AG04450 (cell line): ENCODE data around the gene ZNF100. TPM values are rescaled to one million over a fixed set of nuclear protein-coding genes. Genes with fewer than 3 reads are reported as not detected.
A peak's percentile ranks its signal among the peaks of the same experiment; 100 is the strongest.
"Not testable (repeated sequence)": the region's sequence is repeated elsewhere in the genome, so short reads cannot be mapped to it uniquely, and the experiment has no call there.

Experiments
- CTCF ChIA-PET: fragments of 300-600, 350-600 bp; formaldehyde crosslinking; extraction: SDS; loops from one replicate; lab custom pipeline; 2022; ENCODE audit warnings: antibody characterized with exemption, inconsistent platforms; lab: Charles Lee
- POLR2A ChIA-PET: fragments of 350-600 bp; formaldehyde crosslinking; extraction: SDS; loops from one replicate; lab custom pipeline; 2021; ENCODE audit warnings: antibody characterized with exemption, inconsistent platforms; lab: Yijun Ruan, JAX
- DNase-seq: peaks from one replicate; pipeline ENCODE4 v3.0.0-alpha.2; 2011; ENCODE audit warnings: low read depth, low spot score
- H3K27ac ChIP-seq: one replicate; pipeline ENCODE4 v1.5.1; 2012; ENCODE audit warnings: low read depth, low read length, control low read depth
- H3K27me3 ChIP-seq: one replicate; pipeline ENCODE4 v1.6.0; 2012; ENCODE audit warnings: low read length; ENCODE audit not compliant: control insufficient read depth, insufficient read depth
- H3K4me3 ChIP-seq: 2 replicates; pipeline ENCODE4 v1.5.1; 2011; ENCODE audit warnings: mild to moderate bottlenecking, low read depth, low read length, control low read depth
- H3K9me3 ChIP-seq: 2 replicates; pipeline ENCODE4 v1.5.1; 2012; ENCODE audit warnings: low read length; ENCODE audit not compliant: control insufficient read depth, insufficient read depth
- polyA plus RNA-seq: library from polyadenylated mRNA; depleted of rRNA; stranded (reverse); fragments of >200 nt; gene quantifications from 2 replicates; pipeline ENCODE4 v1.2.3, GENCODE V29; 2011
- TF ChIP-seq, protein P1 (sequence below): IDR thresholded peaks from 2 replicates; pipeline ENCODE4 v1.5.1; 2011; ENCODE audit warnings: low read depth, low read length, control low read depth, inconsistent platforms

The ZNF100 gene
- polyA plus RNA-seq, 1 experiment, result 3.0 TPM

DNA sequence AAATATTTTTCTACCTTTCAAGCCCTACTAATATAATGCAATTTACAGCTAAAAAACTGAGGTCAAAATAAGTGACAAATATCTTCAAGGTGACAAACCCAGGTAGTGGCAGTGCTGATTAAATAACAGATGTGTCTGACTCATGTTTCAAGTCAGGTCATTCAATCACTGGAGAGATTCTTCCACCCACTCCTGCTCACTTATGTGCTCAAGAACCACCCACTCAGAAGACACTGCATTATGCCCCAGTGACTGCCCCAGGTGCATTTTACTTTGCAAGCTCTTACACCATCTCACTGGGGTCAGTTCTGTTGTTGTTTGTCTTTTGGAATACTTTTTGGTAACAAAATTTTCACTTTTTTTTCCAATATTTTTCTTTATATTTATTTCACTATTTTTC lies 2.2 kb downstream of the ZNF100 start:
- no peak overlapping the region for H3K27ac ChIP-seq
- H3K27me3 ChIP-seq, result no peaks in the 10 kb centered on the region
- no peak overlapping the region for H3K4me3 ChIP-seq
- no peak for DNase-seq
- H3K9me3 ChIP-seq, result peaks cover 9% of the 10 kb centered on the region
- POLR2A ChIA-PET, result no interaction called here
- TF ChIP-seq, protein P1, sequence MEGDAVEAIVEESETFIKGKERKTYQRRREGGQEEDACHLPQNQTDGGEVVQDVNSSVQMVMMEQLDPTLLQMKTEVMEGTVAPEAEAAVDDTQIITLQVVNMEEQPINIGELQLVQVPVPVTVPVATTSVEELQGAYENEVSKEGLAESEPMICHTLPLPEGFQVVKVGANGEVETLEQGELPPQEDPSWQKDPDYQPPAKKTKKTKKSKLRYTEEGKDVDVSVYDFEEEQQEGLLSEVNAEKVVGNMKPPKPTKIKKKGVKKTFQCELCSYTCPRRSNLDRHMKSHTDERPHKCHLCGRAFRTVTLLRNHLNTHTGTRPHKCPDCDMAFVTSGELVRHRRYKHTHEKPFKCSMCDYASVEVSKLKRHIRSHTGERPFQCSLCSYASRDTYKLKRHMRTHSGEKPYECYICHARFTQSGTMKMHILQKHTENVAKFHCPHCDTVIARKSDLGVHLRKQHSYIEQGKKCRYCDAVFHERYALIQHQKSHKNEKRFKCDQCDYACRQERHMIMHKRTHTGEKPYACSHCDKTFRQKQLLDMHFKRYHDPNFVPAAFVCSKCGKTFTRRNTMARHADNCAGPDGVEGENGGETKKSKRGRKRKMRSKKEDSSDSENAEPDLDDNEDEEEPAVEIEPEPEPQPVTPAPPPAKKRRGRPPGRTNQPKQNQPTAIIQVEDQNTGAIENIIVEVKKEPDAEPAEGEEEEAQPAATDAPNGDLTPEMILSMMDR, result no peak
- CTCF ChIA-PET, result no interaction called here

DNA sequence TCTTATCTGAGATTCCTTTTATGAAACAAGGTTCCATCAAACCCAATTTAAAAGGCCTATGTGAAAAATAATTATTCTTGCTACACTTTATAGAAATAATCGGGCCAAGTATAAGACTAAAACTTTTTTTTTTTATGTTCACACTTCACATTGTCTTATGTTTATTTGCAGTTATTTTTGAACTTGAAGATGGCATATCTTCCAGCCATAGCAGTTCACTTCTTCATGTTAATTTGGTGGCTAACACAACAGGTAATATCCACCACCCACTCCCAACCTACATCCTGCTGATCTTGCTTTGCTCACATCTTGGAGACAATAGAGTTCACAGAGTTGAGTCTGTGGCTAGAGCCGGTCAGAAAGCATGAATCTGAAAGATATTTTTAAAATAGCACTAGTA lies 5.8 kb downstream of the ZNF100 start:
- H3K9me3 ChIP-seq, H3K27ac ChIP-seq, CTCF ChIA-PET, DNase-seq, H3K4me3 ChIP-seq, POLR2A ChIA-PET, H3K27me3 ChIP-seq: not testable (repeated sequence)

DNA sequence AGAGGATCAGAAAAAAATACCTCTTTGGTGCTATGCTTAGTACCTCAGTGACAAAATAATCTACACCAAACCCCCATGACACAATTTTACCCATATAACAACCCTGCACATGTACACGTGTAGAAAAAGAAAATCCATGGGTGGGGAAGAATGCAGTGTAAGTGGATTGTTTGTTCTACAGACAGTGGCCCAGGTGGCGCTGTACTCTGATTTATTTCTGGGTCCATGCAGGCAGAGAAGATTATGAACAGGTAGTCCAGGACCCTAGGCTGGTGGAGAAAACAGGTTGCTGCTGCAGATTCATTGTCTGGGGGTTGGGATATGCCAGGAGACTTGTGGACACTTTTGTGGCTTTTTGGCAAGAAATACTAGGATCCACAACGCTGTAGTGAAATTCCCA lies 9.1 kb downstream of the ZNF100 start:
- Histone ChIP-seq H3K9me3 (peaks cover 7% of the 10 kb centered on the region), H3K27me3 (no peaks in the 10 kb centered on the region), H3K4me3 (no peak overlapping the region), H3K27ac (peak overlapping the region; percentile 11)
- CTCF ChIA-PET, result no interaction called here
- no peak for DNase-seq
- TF ChIP-seq, protein P1, result no peak
- POLR2A ChIA-PET, result no interaction called here

DNA sequence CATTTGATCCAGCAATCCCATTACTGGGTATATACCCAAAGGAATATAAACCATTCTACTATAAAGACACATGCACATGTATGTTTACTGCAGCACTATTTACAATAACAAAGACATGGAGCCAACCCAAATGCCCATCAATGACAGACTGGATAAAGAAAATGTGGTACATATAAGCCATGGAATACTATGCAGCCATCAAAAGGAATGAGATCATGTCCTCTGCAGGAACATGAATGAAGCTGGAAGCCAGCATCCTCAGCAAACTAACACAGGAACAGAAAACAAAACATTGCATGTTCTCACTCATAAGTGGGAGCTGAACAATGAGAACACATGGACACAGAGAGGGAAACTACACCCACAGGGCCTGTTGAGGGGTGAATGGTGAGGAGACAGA lies 11.8 kb downstream of the ZNF100 start:
- H3K9me3 ChIP-seq, result peaks cover 11% of the 10 kb centered on the region
- H3K4me3 ChIP-seq, POLR2A ChIA-PET, H3K27me3 ChIP-seq, CTCF ChIA-PET, H3K27ac ChIP-seq, DNase-seq: not testable (repeated sequence)

DNA sequence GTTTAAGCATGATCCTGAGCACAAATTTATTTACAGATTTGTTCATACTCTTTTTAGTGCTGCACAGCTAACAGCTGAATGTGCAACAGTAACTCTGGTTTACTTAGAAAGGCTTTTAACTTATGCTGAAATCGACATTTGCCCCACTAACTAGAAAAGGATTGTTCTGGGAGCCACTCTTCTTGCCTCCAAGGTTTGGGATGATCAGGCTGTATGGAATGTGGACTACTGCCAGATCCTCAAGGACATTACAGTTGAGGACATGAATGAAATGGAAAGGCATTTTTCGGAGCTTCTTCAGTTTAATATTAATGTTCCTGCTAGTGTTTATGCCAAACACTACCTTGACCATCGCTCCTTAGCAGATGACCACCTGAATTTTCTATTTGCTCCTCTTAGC lies 16.0 kb downstream of the ZNF100 start:
- TF ChIP-seq, protein P1, result no peak
- CTCF ChIA-PET, result no interaction called here
- no peak for DNase-seq
- Histone ChIP-seq H3K9me3 (peaks cover 12% of the 10 kb centered on the region), H3K4me3 (no peak overlapping the region), H3K27ac (no peak overlapping the region), H3K27me3 (no peaks in the 10 kb centered on the region)
- POLR2A ChIA-PET, result no interaction called here

DNA sequence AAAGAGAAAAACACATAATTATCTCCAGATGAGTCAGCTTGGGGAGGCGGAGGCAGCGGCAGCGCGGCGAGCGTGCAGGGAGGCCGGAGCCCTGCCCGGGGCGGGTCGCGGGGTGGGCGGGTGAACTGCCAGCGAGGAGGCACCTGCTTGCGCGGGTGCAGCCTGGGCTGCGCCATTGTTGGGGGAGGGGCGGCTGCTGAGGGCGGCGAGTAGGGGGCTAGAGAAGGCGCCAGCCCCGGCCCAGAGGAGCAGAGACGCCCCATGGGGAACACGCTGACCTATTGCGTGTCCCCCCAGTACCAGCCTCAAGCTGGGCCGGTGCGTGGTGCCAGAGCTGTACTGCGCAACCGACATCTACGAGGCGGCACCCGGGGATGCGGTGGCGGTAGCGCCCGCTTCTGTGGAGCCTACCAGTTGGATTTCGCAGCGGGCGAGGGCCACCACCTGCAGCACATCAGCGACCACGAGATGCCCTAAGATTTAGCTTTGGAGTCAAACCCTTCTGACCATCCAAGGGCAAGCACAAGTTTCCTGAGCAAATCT lies 16.7 kb downstream of the ZNF100 start:
- H3K27ac ChIP-seq, result no peak overlapping the region
- no peak for DNase-seq
- POLR2A ChIA-PET, result no interaction called here
- TF ChIP-seq, protein P1, result no peak
- H3K4me3 ChIP-seq, result no peak overlapping the region
- CTCF ChIA-PET, result interaction anchor here (0.6 kb wide), 1 partner anchor 19 kb away, joined by 4 read pairs; no protein-coding TSS in a partner anchor
- H3K9me3 ChIP-seq, result peaks cover 13% of the 10 kb centered on the region
- no peaks in the 10 kb centered on the region for H3K27me3 ChIP-seq
